GM12878 (cell line): Measurements from ENCODE around the gene SOCS6.

Experiments used
- ATF3 ChIP-seq: IDR thresholded peaks from 2 replicates; pipeline ENCODE4 v1.6.1; 2011; ENCODE audit warnings: low read depth, mild to moderate bottlenecking, low read length, moderate library complexity, borderline replicate concordance; ENCODE audit errors: extremely low read depth
- CEBPB ChIP-seq, 2 experiments: fragments of 150-350 bp in 1 of 2; IDR thresholded peaks; 2 replicates each; pipeline ENCODE4 v1.6.1; 2012 to 2014; ENCODE audit warnings: low read depth in 2 of 2, low read length in 2 of 2, borderline replicate concordance in 1 of 2, inconsistent platforms in 1 of 2
- CTCF ChIP-seq, 3 experiments: IDR thresholded peaks in 2 of 3; conservative IDR thresholded peaks in 1 of 3; 2 replicates each; pipeline ENCODE4 v1.5.1; 2011; ENCODE audit warnings: low read depth in 3 of 3, low read length in 3 of 3, mild to moderate bottlenecking in 3 of 3, control low read depth in 2 of 3, moderate library complexity in 2 of 3, inconsistent platforms in 1 of 3, mixed read lengths in 1 of 3; ENCODE audit not compliant: control insufficient read depth in 2 of 3, insufficient read depth in 1 of 3; ENCODE audit errors: extremely low read depth in 1 of 3
- EZH2 ChIP-seq: IDR thresholded peaks from 2 replicates; pipeline ENCODE4 v1.6.1; 2012; ENCODE audit warnings: low read depth, mild to moderate bottlenecking, control low read depth, inconsistent platforms, low read length, borderline replicate concordance; ENCODE audit not compliant: control insufficient read depth
- IKZF2 ChIP-seq, 2 experiments: fragments of 450-650 bp; IDR thresholded peaks; 2 replicates each; pipeline ENCODE4 v1.6.1; 2017; ENCODE audit warnings: mild to moderate bottlenecking in 2 of 2, moderate library complexity in 2 of 2
- KAT2A ChIP-seq: conservative IDR thresholded peaks from 2 replicates; pipeline ENCODE4 v1.6.1; 2011; ENCODE audit warnings: low read depth, low read length; ENCODE audit not compliant: control insufficient read depth
- PBX3 ChIP-seq: IDR thresholded peaks from 2 replicates; pipeline ENCODE4 v1.6.1; 2011; ENCODE audit warnings: mild to moderate bottlenecking, low read depth, low read length, moderate library complexity; ENCODE audit not compliant: insufficient replicate concordance
- PKNOX1 ChIP-seq: fragments of 450-650 bp; IDR thresholded peaks from 2 replicates; pipeline ENCODE4 v1.6.1; 2016; ENCODE audit warnings: mild to moderate bottlenecking
- SP1 ChIP-seq: IDR thresholded peaks from one replicate; pipeline ENCODE4 v1.6.1; 2011; ENCODE audit warnings: low read depth, low read length
- ZNF384 ChIP-seq: IDR thresholded peaks from 2 replicates; pipeline ENCODE4 v1.6.1; 2012; ENCODE audit warnings: low read depth, mild to moderate bottlenecking, low read length, improper control_type of control experiment, borderline replicate concordance

- TF ChIP-seq CTCF (IDR thresholded peaks at IDR 0.05 in 2 of 3, conservative IDR thresholded peaks at IDR 0.05 in 1 of 3; ENCODE audit: control insufficient read depth in 2 of 3, extremely low read depth in 1 of 3, insufficient read depth in 1 of 3, low read depth in 3 of 3, low read length in 3 of 3), result no peak
- no peak for TF ChIP-seq ZNF384
- no peak for TF ChIP-seq ATF3
- TF ChIP-seq CEBPB (IDR thresholded peaks at IDR 0.05; ENCODE audit: borderline replicate concordance in 1 of 2, low read depth in 2 of 2, low read length in 2 of 2), result no peak
- no peak for TF ChIP-seq SP1
- TF ChIP-seq PKNOX1, result no peak
- no peak for TF ChIP-seq PBX3
- no peak for TF ChIP-seq KAT2A
- no peak for TF ChIP-seq EZH2
- no peak for TF ChIP-seq IKZF2 (IDR thresholded peaks at IDR 0.05)
Measured at GRCh38 chr18:70256184-70256583, 32.7 kb upstream of the SOCS6 start.
